Panc1 (cell line): ENCODE measurements around the gene PEX12.

Source experiments
- CTCF ChIP-seq: fragments of 450-650 bp; IDR thresholded peaks from 2 replicates; pipeline ENCODE4 v1.5.1; 2017; ENCODE audit warnings: mild to moderate bottlenecking
- REST ChIP-seq, 2 experiments: IDR thresholded peaks; 2 replicates each; pipeline ENCODE4 v1.6.1; 2011 to 2012; ENCODE audit warnings: low read depth in 2 of 2, control low read depth in 1 of 2, low read length in 1 of 2, mild to moderate bottlenecking in 1 of 2, moderate library complexity in 1 of 2; ENCODE audit not compliant: insufficient read depth in 1 of 2

GRCh38 chr17:35555691-35556090 is 22.7 kb downstream of the PEX12 start:
- TF ChIP-seq REST (IDR thresholded peaks at IDR 0.05; ENCODE audit: insufficient read depth in 1 of 2, low read depth in 2 of 2, low read length in 1 of 2): no peak
- peak; percentile 69 for TF ChIP-seq CTCF
